Osteoblast (primary cell): Measurements from ENCODE around the gene TUBGCP6. TPM values are rescaled to one million over a fixed set of nuclear protein-coding genes. Genes with fewer than 3 reads are reported as not detected.

ENCODE experiments used
- DNase-seq: peaks from one replicate; pipeline ENCODE4 v3.0.0; 2011; ENCODE audit warnings: low spot score, mixed read lengths; ENCODE audit not compliant: insufficient read length; ENCODE audit errors: missing footprints
- H2AFZ ChIP-seq: 2 replicates; pipeline ENCODE4 v1.6.0; 2011; ENCODE audit warnings: mild to moderate bottlenecking, low read length
- H3K27ac ChIP-seq: 2 replicates; pipeline ENCODE4 v1.5.1; 2011; ENCODE audit warnings: mild to moderate bottlenecking, low read depth, low read length, moderate library complexity
- H3K27me3 ChIP-seq: 2 replicates; pipeline ENCODE4 v1.6.0; 2012; ENCODE audit warnings: mild to moderate bottlenecking, control low read depth, inconsistent platforms, low read length, moderate library complexity; ENCODE audit not compliant: insufficient read depth
- H3K36me3 ChIP-seq: 2 replicates; pipeline ENCODE4 v1.5.1; 2011; ENCODE audit warnings: mild to moderate bottlenecking, low read length, control low read depth, moderate library complexity; ENCODE audit not compliant: insufficient read depth
- H3K4me1 ChIP-seq: 2 replicates; pipeline ENCODE4 v1.5.1; 2011; ENCODE audit warnings: mild to moderate bottlenecking, low read length, control low read depth, moderate library complexity; ENCODE audit not compliant: insufficient read depth
- H3K4me2 ChIP-seq: 2 replicates; pipeline ENCODE4 v1.6.0; 2011; ENCODE audit warnings: mild to moderate bottlenecking, low read length; ENCODE audit not compliant: insufficient read depth
- H3K4me3 ChIP-seq: fragments of 200-600 bp; sonication (generic); 3 replicates; pipeline ENCODE4 v1.5.1; 2012; ENCODE audit warnings: mild to moderate bottlenecking, low read length, inconsistent platforms; ENCODE audit not compliant: insufficient read depth
- H3K79me2 ChIP-seq: 2 replicates; pipeline ENCODE4 v1.6.0; 2012; ENCODE audit warnings: mild to moderate bottlenecking, low read length, control low read depth, inconsistent platforms; ENCODE audit not compliant: insufficient read depth
- H3K9me3 ChIP-seq: 2 replicates; pipeline ENCODE4 v1.5.1; 2011; ENCODE audit warnings: low read depth, low read length, control low read depth
- H4K20me1 ChIP-seq: 2 replicates; pipeline ENCODE4 v1.6.0; 2012; ENCODE audit warnings: mild to moderate bottlenecking, low read length, control low read depth; ENCODE audit not compliant: insufficient read depth
- CTCF ChIP-seq: IDR thresholded peaks from 2 replicates; pipeline ENCODE4 v1.5.1; 2011; ENCODE audit warnings: mild to moderate bottlenecking, low read depth, low read length, moderate library complexity; ENCODE audit errors: extremely low read depth
- total RNA-seq: library from RNA; depleted of rRNA; stranded (reverse); fragments of >200 nt; gene quantifications from 2 replicates; pipeline ENCODE4 v1.2.3, GENCODE V29; 2012

TUBGCP6 gene
- total RNA-seq, 1 donor, result 28.2 TPM

- DNase-seq, result peak; percentile 82
These were observed 1.7 kb upstream of the TUBGCP6 start for GRCh38 chr22:50246242-50247175.

GRCh38 chr22:50245214-50246072 lies 620 bp upstream of the TUBGCP6 start:
- Histone ChIP-seq H3K79me2 (peaks cover 85% of the 10 kb centered on the region), H3K36me3 (peaks cover 19% of the 10 kb centered on the region), H3K4me2 (peak overlapping the region; percentile 95), H3K27me3 (no peaks in the 10 kb centered on the region), H3K27ac (peak overlapping the region; percentile 83), H3K4me3 (peak overlapping the region; percentile 100), H3K4me1 (peaks cover 32% of the 10 kb centered on the region), H3K9me3 (no peaks in the 10 kb centered on the region), H2AFZ (peak overlapping the region; percentile 70), H4K20me1 (peaks cover 31% of the 10 kb centered on the region)
- TF ChIP-seq CTCF, result no peak
- peak; percentile 83 for DNase-seq

More at GRCh38 chr22:50246242-50247175, 1.7 kb upstream of the TUBGCP6 start:
- Histone ChIP-seq H3K79me2 (peaks cover 74% of the 10 kb centered on the region), H3K27ac (peak overlapping the region; percentile 83), H3K36me3 (peaks cover 18% of the 10 kb centered on the region), H2AFZ (no peak overlapping the region), H4K20me1 (peaks cover 22% of the 10 kb centered on the region), H3K27me3 (no peaks in the 10 kb centered on the region), H3K4me2 (peak overlapping the region; percentile 95), H3K9me3 (no peaks in the 10 kb centered on the region), H3K4me3 (no peak overlapping the region), H3K4me1 (peaks cover 32% of the 10 kb centered on the region)
- TF ChIP-seq CTCF, result peak; percentile 5

- Histone ChIP-seq H3K27ac (peak overlapping the region; percentile 83), H3K4me2 (peak overlapping the region; percentile 95), H3K79me2 (peaks cover 87% of the 10 kb centered on the region), H3K9me3 (no peaks in the 10 kb centered on the region), H3K4me1 (peaks cover 25% of the 10 kb centered on the region), H3K4me3 (peak overlapping the region; percentile 100), H4K20me1 (peaks cover 38% of the 10 kb centered on the region), H3K36me3 (peaks cover 29% of the 10 kb centered on the region), H2AFZ (peak overlapping the region; percentile 80), H3K27me3 (no peaks in the 10 kb centered on the region)
- TF ChIP-seq CTCF, result no peak
- DNase-seq, result no peak
These were observed 971 bp downstream of the TUBGCP6 start for GRCh38 chr22:50243685-50244419.
